ENCODE results near the gene CDR2. TPM values are rescaled to one million over a fixed set of nuclear protein-coding genes. Genes with fewer than 3 reads are reported as not detected.

CDR2 gene
- 12.6 and 14.7 TPM in 2 replicates for total RNA-seq

DNA sequence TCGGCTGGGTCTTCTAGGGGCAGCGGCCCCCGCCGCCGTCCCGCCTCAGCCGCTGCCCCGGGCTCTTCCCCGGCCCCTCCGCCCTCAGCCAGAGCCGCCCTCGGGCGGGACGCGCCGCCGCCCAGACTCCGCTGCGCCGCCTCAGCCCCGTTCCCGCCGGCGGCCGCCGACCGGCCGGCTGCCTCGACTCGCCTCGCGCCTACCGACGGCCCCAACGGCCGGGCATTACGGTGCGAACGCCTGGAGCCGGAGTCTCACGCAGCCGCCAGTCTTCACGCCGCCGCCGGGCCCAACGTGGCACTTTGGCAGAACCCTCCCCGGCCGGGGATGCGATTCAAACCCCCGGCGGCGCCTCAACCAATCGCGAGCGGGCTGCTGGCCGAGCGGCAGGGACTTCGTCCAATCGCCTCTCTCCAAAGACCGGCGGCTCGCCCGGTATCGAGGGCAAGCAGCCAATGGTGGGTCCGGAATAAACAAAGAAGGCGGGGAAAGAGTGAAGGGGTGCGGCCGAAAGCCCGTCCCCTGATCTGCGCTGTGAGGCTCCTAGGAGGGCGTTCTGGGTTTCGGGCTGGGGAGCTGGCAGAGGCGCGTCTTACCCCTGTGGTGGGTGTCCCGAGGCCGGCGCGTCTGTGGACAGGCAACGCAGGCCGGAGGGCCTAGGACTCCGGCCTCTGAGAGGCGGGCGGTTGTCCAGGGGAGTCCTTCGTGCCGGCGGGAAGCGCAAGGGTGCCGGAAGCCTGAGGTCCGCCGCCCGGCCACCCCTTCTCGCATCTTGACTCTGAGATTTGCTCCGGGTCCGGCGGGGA lies at the start of gene CDR2:
Gene CDR2 (minus strand): TSS at position 309 of the 806 bp plus-strand sequence. CDS start 310 bp downstream, outside the sequence.

DNA sequence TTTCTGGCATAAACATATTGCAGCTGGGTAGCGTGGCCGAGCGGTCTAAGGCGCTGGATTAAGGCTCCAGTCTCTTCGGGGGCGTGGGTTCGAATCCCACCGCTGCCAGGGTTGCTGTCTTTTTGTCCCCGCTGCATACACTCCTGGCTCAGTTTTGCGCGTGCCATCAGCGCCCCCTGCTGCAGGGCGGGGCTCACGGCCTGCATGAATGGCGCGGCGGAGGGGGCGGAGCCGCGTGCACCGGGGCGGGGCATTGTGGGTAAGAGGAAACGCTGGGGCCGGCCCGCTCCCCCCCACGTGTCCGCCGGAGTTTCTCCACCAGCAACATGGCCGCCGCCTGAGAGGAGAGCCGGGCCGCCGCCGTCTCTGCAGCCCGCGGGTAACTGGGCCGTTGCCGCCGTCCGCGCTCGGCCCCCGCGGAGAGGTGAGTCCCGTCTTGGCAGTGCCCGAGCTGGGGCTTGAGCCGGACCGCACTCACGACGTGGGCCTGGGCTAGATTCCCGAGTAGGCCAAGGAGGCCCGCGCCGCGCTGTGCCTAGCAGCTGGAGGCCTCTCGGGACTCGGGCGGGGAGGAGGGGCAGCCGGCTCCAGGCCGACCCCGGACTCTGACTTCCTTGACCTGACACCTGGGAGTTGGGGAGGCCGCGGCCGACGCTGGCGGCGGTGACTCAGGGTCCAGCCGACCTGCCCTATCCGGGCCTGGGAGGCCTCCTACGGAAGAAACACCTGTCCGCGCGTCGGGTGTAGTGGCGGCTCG lies 77.1 kb downstream of the CDR2 start, which contains the start of gene POLR3E:
Gene POLR3E (plus strand): TSS at position 296 of the 757 bp plus-strand sequence. CDS start 5,560 bp downstream, outside the sequence.

Other genes with a start within 250 kb of the CDR2 start
- gene SDR42E2, start 212.1 kb downstream of the CDR2 start, total RNA-seq, result not detected in 2 replicates
- 10.0 and 13.7 TPM in 2 replicates for gene EEF2K, start 168.3 kb downstream of the CDR2 start, total RNA-seq
- gene POLR3E, start 77.2 kb downstream of the CDR2 start, total RNA-seq, result 34.6 and 39.3 TPM in 2 replicates
- gene NPIPB5, start 136.3 kb upstream of the CDR2 start, total RNA-seq, result 17.7 and 22.9 TPM in 2 replicates

All from airway epithelial cell (primary cell).